ENCODE data around the gene NRIP2.

Gene NRIP2

GRCh38 chr12:2823483-2823882 is 11.4 kb downstream of the NRIP2 start:
- TF ChIP-seq, protein P1, sequence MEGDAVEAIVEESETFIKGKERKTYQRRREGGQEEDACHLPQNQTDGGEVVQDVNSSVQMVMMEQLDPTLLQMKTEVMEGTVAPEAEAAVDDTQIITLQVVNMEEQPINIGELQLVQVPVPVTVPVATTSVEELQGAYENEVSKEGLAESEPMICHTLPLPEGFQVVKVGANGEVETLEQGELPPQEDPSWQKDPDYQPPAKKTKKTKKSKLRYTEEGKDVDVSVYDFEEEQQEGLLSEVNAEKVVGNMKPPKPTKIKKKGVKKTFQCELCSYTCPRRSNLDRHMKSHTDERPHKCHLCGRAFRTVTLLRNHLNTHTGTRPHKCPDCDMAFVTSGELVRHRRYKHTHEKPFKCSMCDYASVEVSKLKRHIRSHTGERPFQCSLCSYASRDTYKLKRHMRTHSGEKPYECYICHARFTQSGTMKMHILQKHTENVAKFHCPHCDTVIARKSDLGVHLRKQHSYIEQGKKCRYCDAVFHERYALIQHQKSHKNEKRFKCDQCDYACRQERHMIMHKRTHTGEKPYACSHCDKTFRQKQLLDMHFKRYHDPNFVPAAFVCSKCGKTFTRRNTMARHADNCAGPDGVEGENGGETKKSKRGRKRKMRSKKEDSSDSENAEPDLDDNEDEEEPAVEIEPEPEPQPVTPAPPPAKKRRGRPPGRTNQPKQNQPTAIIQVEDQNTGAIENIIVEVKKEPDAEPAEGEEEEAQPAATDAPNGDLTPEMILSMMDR (IDR thresholded peaks at IDR 0.05; ENCODE audit: control insufficient read depth, extremely low read depth, insufficient read depth): no peak
- no peak for DNase-seq (ENCODE audit: low read depth)
- H3K4me3 ChIP-seq (ENCODE audit: low read depth, low read length): no peak overlapping the region

GRCh38 chr12:2820432-2820831 is 14.4 kb downstream of the NRIP2 start:
- no peak for DNase-seq (ENCODE audit: low read depth)
- H3K4me3 ChIP-seq (ENCODE audit: low read depth, low read length): no peak overlapping the region
- TF ChIP-seq, protein P1 (IDR thresholded peaks at IDR 0.05; ENCODE audit: control insufficient read depth, extremely low read depth, insufficient read depth): no peak

DNA sequence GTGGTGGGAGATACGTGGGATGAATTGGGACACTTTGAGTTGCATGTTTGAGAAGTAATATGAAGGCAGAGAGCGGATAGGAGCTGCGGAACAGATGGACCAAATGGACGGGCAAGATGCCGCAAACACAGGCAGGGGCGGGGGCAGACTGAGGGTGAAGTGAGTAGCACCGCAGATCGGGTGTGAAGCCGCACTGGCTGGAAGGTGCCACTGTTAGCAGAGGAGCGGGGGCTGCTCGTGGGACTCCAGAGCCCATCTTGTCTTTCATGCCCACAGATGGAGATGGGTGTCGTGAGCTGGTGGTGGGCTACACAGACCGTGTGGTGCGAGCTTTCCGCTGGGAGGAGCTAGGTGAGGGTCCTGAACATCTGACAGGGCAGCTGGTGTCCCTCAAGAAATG is 15.0 kb downstream of the NRIP2 start:
- no peak overlapping the region for H3K4me3 ChIP-seq (ENCODE audit: low read depth, low read length)
- no peak for DNase-seq (ENCODE audit: low read depth)
- TF ChIP-seq, protein P1 (IDR thresholded peaks at IDR 0.05; ENCODE audit: control insufficient read depth, extremely low read depth, insufficient read depth): no peak

GRCh38 chr12:2813214-2814185 is 21.3 kb downstream of the NRIP2 start:
- H3K4me3 ChIP-seq (ENCODE audit: low read depth, low read length): peak overlapping the region; percentile 86
- peak; percentile 50 for DNase-seq (ENCODE audit: low read depth)
- TF ChIP-seq, protein P1 (IDR thresholded peaks at IDR 0.05; ENCODE audit: control insufficient read depth, extremely low read depth, insufficient read depth): peak; percentile 89

DNA sequence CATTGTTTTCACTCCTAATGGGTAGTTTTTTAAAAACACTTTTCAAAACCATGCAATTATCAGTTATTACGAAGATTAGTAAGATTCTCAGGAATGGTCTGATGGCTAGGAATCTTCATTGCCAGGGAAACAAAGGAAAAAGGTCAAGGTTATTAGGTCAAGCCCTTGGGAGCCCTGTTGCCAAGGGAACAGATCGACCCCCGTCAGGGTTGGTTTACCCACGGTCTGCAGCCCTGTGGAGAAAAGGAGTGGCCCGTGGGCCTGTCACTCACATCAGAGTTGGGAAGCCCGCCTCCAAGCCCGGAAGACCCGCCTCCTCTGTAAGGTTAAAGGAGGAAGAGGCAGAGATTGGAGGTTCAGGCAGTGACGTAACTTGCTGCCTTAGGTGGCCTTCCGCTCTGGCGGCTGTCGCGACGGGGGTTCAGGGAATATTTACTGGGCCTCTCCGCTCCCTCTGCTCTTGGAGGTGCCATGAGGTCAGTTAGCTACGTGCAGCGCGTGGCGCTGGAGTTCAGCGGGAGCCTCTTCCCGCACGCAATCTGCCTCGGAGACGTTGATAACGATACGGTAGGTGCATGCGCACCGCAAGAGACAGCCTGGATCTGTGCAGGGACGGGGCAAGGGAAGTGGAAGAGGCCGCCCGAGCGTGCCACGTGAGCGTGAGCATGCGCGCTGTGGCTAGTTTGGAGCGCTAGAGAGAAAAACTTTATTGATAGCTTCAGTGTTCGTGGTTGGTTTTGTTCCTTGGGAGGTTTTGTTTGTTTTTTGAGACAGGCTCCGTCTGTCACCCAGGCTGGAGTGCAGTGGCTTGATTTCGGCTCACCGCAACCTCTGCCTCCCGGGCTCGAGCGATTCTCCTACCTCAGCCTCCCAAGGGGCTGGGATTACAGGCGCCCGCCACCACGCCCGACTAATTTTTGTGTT is 22.3 kb downstream of the NRIP2 start, which contains the start of gene ITFG2:
ITFG2 (plus strand) TSS at position 379 of the 924 bp plus-strand sequence; CDS start at position 472, 93 bp downstream.
- peak within 1 kb of the TSS; percentile 86 for H3K4me3 ChIP-seq (ENCODE audit: low read depth, low read length)
- TF ChIP-seq, protein P1 (IDR thresholded peaks at IDR 0.05; ENCODE audit: control insufficient read depth, extremely low read depth, insufficient read depth): no peak
- DNase-seq (ENCODE audit: low read depth): peak; percentile 97

GRCh38 chr12:2811801-2812200 is 23.0 kb downstream of the NRIP2 start:
- no peak for DNase-seq (ENCODE audit: low read depth)
- TF ChIP-seq, protein P1 (IDR thresholded peaks at IDR 0.05; ENCODE audit: control insufficient read depth, extremely low read depth, insufficient read depth): no peak
- peak overlapping the region; percentile 86 for H3K4me3 ChIP-seq (ENCODE audit: low read depth, low read length)

Measured in LNCaP clone FGC (cell line).